Effector memory CD4-positive, alpha-beta T cell (primary cell): ENCODE data around the gene KCNK18.
"Not testable (repeated sequence)": the region's sequence is repeated elsewhere in the genome, so short reads cannot be mapped to it uniquely, and the experiment has no call there.

Source experiments
- DNase-seq, 3 donors: peaks; one replicate each; pipeline ENCODE4 v3.0.0-alpha.2; 2020
- H3K27ac ChIP-seq: 2 replicates; pipeline ENCODE4 v1.7.0; 2013; ENCODE audit warnings: mild to moderate bottlenecking, low read length, moderate library complexity; ENCODE audit not compliant: insufficient read depth, poor library complexity, severe bottlenecking
- H3K27me3 ChIP-seq: replicated peaks from 2 replicates; pipeline ENCODE4 v1.7.0; 2013; ENCODE audit warnings: mild to moderate bottlenecking, low read length; ENCODE audit not compliant: insufficient read depth, control insufficient read depth, poor library complexity, severe bottlenecking
- H3K36me3 ChIP-seq: 2 replicates; pipeline ENCODE4 v1.7.0; 2013; ENCODE audit warnings: mild to moderate bottlenecking, low read length, moderate library complexity; ENCODE audit not compliant: control insufficient read depth, insufficient read depth
- H3K4me1 ChIP-seq: 2 replicates; pipeline ENCODE4 v1.7.0; 2013; ENCODE audit warnings: low read length, mild to moderate bottlenecking; ENCODE audit not compliant: control insufficient read depth, insufficient read depth, poor library complexity, severe bottlenecking
- H3K4me3 ChIP-seq: 2 replicates; pipeline ENCODE4 v1.7.0; 2013; ENCODE audit warnings: low read length, low read depth, mild to moderate bottlenecking; ENCODE audit not compliant: insufficient read depth, poor library complexity, severe bottlenecking
- H3K9me3 ChIP-seq: 2 replicates; pipeline ENCODE4 v1.7.0; 2013; ENCODE audit warnings: mild to moderate bottlenecking, low read length, moderate library complexity; ENCODE audit not compliant: control insufficient read depth

KCNK18 gene

GRCh38 chr10:117230107-117230506 lies 32.8 kb downstream of the KCNK18 start:
- H3K27ac ChIP-seq, H3K27me3 ChIP-seq, DNase-seq, H3K9me3 ChIP-seq, H3K4me1 ChIP-seq, H3K4me3 ChIP-seq, H3K36me3 ChIP-seq: not testable (repeated sequence)

- Histone ChIP-seq H3K4me3 (no peak overlapping the region), H3K27ac (no peak overlapping the region), H3K4me1 (no peaks in the 10 kb centered on the region), H3K27me3 (no peaks in the 10 kb centered on the region), H3K9me3 (no peaks in the 10 kb centered on the region), H3K36me3 (no peaks in the 10 kb centered on the region)
- DNase-seq: no peak
Measured at GRCh38 chr10:117237401-117237991, 40.2 kb downstream of the KCNK18 start.

GRCh38 chr10:117239051-117239450 lies 41.8 kb downstream of the KCNK18 start:
- DNase-seq: no peak
- Histone ChIP-seq H3K27me3 (no peaks in the 10 kb centered on the region), H3K4me3 (no peak overlapping the region), H3K36me3 (no peaks in the 10 kb centered on the region), H3K4me1 (no peaks in the 10 kb centered on the region), H3K27ac (no peak overlapping the region), H3K9me3 (no peaks in the 10 kb centered on the region)

GRCh38 chr10:117239721-117240620 lies 42.7 kb downstream of the KCNK18 start:
- Histone ChIP-seq H3K4me1 (no peaks in the 10 kb centered on the region), H3K4me3 (no peak overlapping the region), H3K36me3 (no peaks in the 10 kb centered on the region), H3K27me3 (no peaks in the 10 kb centered on the region), H3K27ac (no peak overlapping the region), H3K9me3 (no peaks in the 10 kb centered on the region)
- DNase-seq: no peak

GRCh38 chr10:117240621-117241529 lies 43.6 kb downstream of the KCNK18 start, which contains the start of gene SLC18A2:
TSS of gene SLC18A2 (plus strand) at chr10:117241114. CDS start at chr10:117241694, 580 bp downstream.
- no peaks in the 10 kb centered on the region for H3K9me3 ChIP-seq
- no peaks in the 10 kb centered on the region for H3K27me3 ChIP-seq
- H3K27ac ChIP-seq: no peak within 1 kb of the TSS
- no peaks in the 10 kb centered on the region for H3K36me3 ChIP-seq
- no peak for DNase-seq
- no peak within 1 kb of the TSS for H3K4me3 ChIP-seq
- no peaks in the 10 kb centered on the region for H3K4me1 ChIP-seq

GRCh38 chr10:117241541-117242462 lies 44.5 kb downstream of the KCNK18 start:
- H3K27ac ChIP-seq: no peak overlapping the region
- no peaks in the 10 kb centered on the region for H3K9me3 ChIP-seq
- H3K4me3 ChIP-seq: no peak overlapping the region
- no peaks in the 10 kb centered on the region for H3K4me1 ChIP-seq
- DNase-seq: no peak
- H3K27me3 ChIP-seq: no peaks in the 10 kb centered on the region
- no peaks in the 10 kb centered on the region for H3K36me3 ChIP-seq

- no peak overlapping the region for H3K4me3 ChIP-seq
- H3K27me3 ChIP-seq: peaks cover 2% of the 10 kb centered on the region
- H3K9me3 ChIP-seq: no peaks in the 10 kb centered on the region
- no peak for DNase-seq
- no peaks in the 10 kb centered on the region for H3K36me3 ChIP-seq
- no peaks in the 10 kb centered on the region for H3K4me1 ChIP-seq
- no peak overlapping the region for H3K27ac ChIP-seq
Measured at GRCh38 chr10:117242463-117242832, 45.2 kb downstream of the KCNK18 start.

- Histone ChIP-seq H3K27ac (no peak overlapping the region), H3K36me3 (no peaks in the 10 kb centered on the region), H3K4me1 (no peaks in the 10 kb centered on the region), H3K4me3 (no peak overlapping the region), H3K27me3 (peaks cover 4% of the 10 kb centered on the region), H3K9me3 (no peaks in the 10 kb centered on the region)
- DNase-seq: no peak
Measured at GRCh38 chr10:117246997-117247671, 49.8 kb downstream of the KCNK18 start.
